Activated gamma-delta T cell (primary cell): ENCODE measurements around the gene MDH2.
"Not testable (repeated sequence)": the region's sequence is repeated elsewhere in the genome, so short reads cannot be mapped to it uniquely, and the experiment has no call there.

ENCODE experiments used
- DNase-seq: peaks from one replicate; lab custom pipeline; 2025; lab: John Stamatoyannopoulos, UW

MDH2 gene

GRCh38 chr7:76071316-76072242 lies 23.7 kb downstream of the MDH2 start:
- no peak for DNase-seq

- DNase-seq, result no peak
Observed at GRCh38 chr7:76072243-76073148, 24.6 kb downstream of the MDH2 start.

- DNase-seq, result no peak
Observed at GRCh38 chr7:76073335-76073990, 25.6 kb downstream of the MDH2 start.

GRCh38 chr7:76074306-76074971 lies 26.5 kb downstream of the MDH2 start:
- no peak for DNase-seq

GRCh38 chr7:76074972-76075370 lies 27.1 kb downstream of the MDH2 start:
- no peak for DNase-seq

GRCh38 chr7:76076995-76077394 lies 29.1 kb downstream of the MDH2 start:
- no peak for DNase-seq

GRCh38 chr7:76077435-76077834 lies 29.5 kb downstream of the MDH2 start:
- no peak for DNase-seq

- DNase-seq, result no peak
Observed at GRCh38 chr7:76080204-76080603, 32.3 kb downstream of the MDH2 start.

GRCh38 chr7:76084115-76084514 lies 36.2 kb downstream of the MDH2 start:
- DNase-seq, result not testable (repeated sequence)

- no peak for DNase-seq
Observed at GRCh38 chr7:76086070-76086469, 38.2 kb downstream of the MDH2 start.

- DNase-seq, result not testable (repeated sequence)
Observed at GRCh38 chr7:76087362-76087791, 39.5 kb downstream of the MDH2 start.

GRCh38 chr7:76089865-76090475 lies 42.1 kb downstream of the MDH2 start:
- DNase-seq, result no peak

- DNase-seq, result no peak
Observed at GRCh38 chr7:76091506-76091905, 43.6 kb downstream of the MDH2 start.

GRCh38 chr7:76093531-76093930 lies 45.6 kb downstream of the MDH2 start:
- DNase-seq, result not testable (repeated sequence)

- not testable (repeated sequence) for DNase-seq
Observed at GRCh38 chr7:76094326-76094725, 46.4 kb downstream of the MDH2 start.

- DNase-seq, result no peak
Observed at GRCh38 chr7:76095908-76096307, 48.0 kb downstream of the MDH2 start.

GRCh38 chr7:76101693-76102437 lies 54.0 kb downstream of the MDH2 start:
- DNase-seq, result not testable (repeated sequence)

GRCh38 chr7:76103788-76104187 lies 55.9 kb downstream of the MDH2 start:
- DNase-seq, result not testable (repeated sequence)

- not testable (repeated sequence) for DNase-seq
Observed at GRCh38 chr7:76106130-76106529, 58.2 kb downstream of the MDH2 start.

- DNase-seq, result no peak
Observed at GRCh38 chr7:76106893-76107292, 59.0 kb downstream of the MDH2 start.
